ENCODE data around the gene GNB1L. TPM values are rescaled to one million over a fixed set of nuclear protein-coding genes. Genes with fewer than 3 reads are reported as not detected.

Gene GNB1L
- total and polyA plus RNA-seq, 9 of the 15 experiments (the other 6 are each of a cell fraction or from before 2014, with no cell fraction given): 0.56 to 50.5 (median 10.2) TPM

- TF ChIP-seq ARID4B (CRISPR knock-in tag; IDR thresholded peaks at IDR 0.05) (no peak), SLC30A9 (CRISPR knock-in tag; IDR thresholded peaks at IDR 0.05) (no peak), HMGXB4 (CRISPR knock-in tag; IDR thresholded peaks at IDR 0.05) (peak; percentile 22; the same call in 1 of the 2 replicates), NONO (IDR thresholded peaks at IDR 0.05; ENCODE audit: low read depth in 2 of 2, low read length in 1 of 2) (0 out of 4 replicates have a peak, but pooled peaks of 1 of the 2 experiments have one; percentile 12)
These were observed 44.3 kb upstream of the GNB1L start (continued) for GRCh38 chr22:19898831-19899567.
